Fibroblast of lung (primary cell): ENCODE results near the gene TENM4. TPM values are rescaled to one million over a fixed set of nuclear protein-coding genes. Genes with fewer than 3 reads are reported as not detected.

ENCODE experiments used
- DNase-seq, 2 donors: peaks; one replicate each; pipeline versions ENCODE4 v3.0.0 to v3.0.0-alpha.2; 2010; ENCODE audit warnings: low read depth in 2 of 2
- H2AFZ ChIP-seq: 2 replicates; pipeline ENCODE4 v1.5.1; 2012; ENCODE audit warnings: low read length, control low read depth, inconsistent platforms
- H3K27ac ChIP-seq: 2 replicates; pipeline ENCODE4 v1.5.1; 2011; ENCODE audit warnings: low read length, control low read depth; ENCODE audit not compliant: insufficient read depth
- H3K27me3 ChIP-seq: 2 replicates; pipeline ENCODE4 v1.5.1; 2011; ENCODE audit warnings: mild to moderate bottlenecking, low read length; ENCODE audit not compliant: control insufficient read depth, insufficient read depth
- H3K36me3 ChIP-seq: 2 replicates; pipeline ENCODE4 v1.5.1; 2011; ENCODE audit warnings: low read length; ENCODE audit not compliant: control insufficient read depth, insufficient read depth
- H3K4me1 ChIP-seq: 2 replicates; pipeline ENCODE4 v1.5.1; 2011; ENCODE audit warnings: low read length; ENCODE audit not compliant: control insufficient read depth, insufficient read depth; ENCODE audit errors: extremely low read depth
- H3K4me2 ChIP-seq: 2 replicates; pipeline ENCODE4 v1.5.1; 2011; ENCODE audit warnings: low read length, control low read depth; ENCODE audit not compliant: insufficient read depth; ENCODE audit errors: extremely low read depth
- H3K4me3 ChIP-seq, 4 experiments: fragments of 200-600 bp in 1 of 4; sonication (generic) in 1 of 4; replicated peaks in 1 of 4; 2 replicates each; pipeline ENCODE4 v1.5.1; 2011 to 2016; ENCODE audit warnings: low read length in 4 of 4, low read depth in 3 of 4, mild to moderate bottlenecking in 3 of 4, control low read depth in 2 of 4, inconsistent platforms in 1 of 4, mixed read lengths in 1 of 4; ENCODE audit not compliant: insufficient read depth in 1 of 4; ENCODE audit errors: control extremely low read depth in 1 of 4
- H3K79me2 ChIP-seq: 2 replicates; pipeline ENCODE4 v1.5.1; 2012; ENCODE audit warnings: mild to moderate bottlenecking, low read length, inconsistent platforms; ENCODE audit not compliant: control insufficient read depth, insufficient read depth
- H3K9ac ChIP-seq: 2 replicates; pipeline ENCODE4 v1.5.1; 2011; ENCODE audit warnings: mild to moderate bottlenecking, low read length, control low read depth; ENCODE audit not compliant: insufficient read depth
- H3K9me3 ChIP-seq: 2 replicates; pipeline ENCODE4 v1.5.1; 2012; ENCODE audit warnings: low read depth, low read length; ENCODE audit not compliant: control insufficient read depth, insufficient read depth
- H4K20me1 ChIP-seq: 2 replicates; pipeline ENCODE4 v1.5.1; 2011; ENCODE audit warnings: low read length; ENCODE audit not compliant: control insufficient read depth, insufficient read depth; ENCODE audit errors: extremely low read depth
- EZH2 ChIP-seq: IDR thresholded peaks from 2 replicates; pipeline ENCODE4 v1.5.1; 2012; ENCODE audit warnings: low read length, control low read depth, mild to moderate bottlenecking; ENCODE audit errors: missing control alignments
- polyA plus RNA-seq, 2 donors: library from polyadenylated mRNA; depleted of rRNA in 1 of 2; stranded (reverse) in 1 of 2; unstranded in 1 of 2; fragments of >200 nt; gene quantifications; 2 replicates each; pipeline ENCODE4 v1.2.1, GENCODE V29; 2011 to 2012; ENCODE audit warnings: missing spikeins in 1 of 2
- total RNA-seq: library from RNA; depleted of rRNA; stranded (reverse); fragments of >200 nt; gene quantifications from 2 replicates; pipeline ENCODE4 v1.2.1, GENCODE V29; 2014
- TF ChIP-seq, protein P1 (sequence below), 2 donors: IDR thresholded peaks in 1 of 2; conservative IDR thresholded peaks in 1 of 2; 1 replicate in 1 of 2; 2 replicates in 1 of 2; pipeline ENCODE4 v1.5.1; 2011 to 2012; ENCODE audit warnings: low read length in 2 of 2, control low read depth in 1 of 2, inconsistent platforms in 1 of 2, low read depth in 1 of 2, mild to moderate bottlenecking in 1 of 2

The TENM4 gene
- total and polyA plus RNA-seq, 2 donors (not counting 1 experiment from before 2014, with no cell fraction given): 4.6 to 48.4 TPM

DNA sequence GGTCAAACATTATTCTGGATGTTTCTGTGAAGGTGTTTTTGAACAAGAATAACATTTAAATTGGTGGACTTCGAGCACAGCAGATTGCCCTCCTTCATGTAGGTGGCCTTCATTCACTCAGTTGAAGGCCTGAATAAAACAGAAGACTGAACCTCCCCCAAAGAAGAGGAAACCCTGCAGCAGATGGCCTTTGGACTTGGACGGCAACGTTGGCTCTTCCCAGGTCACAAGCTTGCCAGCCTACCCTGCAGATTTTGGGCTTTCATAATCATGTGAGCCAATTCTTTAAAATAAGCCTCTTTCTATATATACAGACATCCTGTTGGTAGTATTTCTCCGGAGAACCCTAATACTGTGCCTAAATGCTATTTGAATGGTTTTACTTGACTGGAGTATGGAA, 434.0 kb downstream of the TENM4 start:
- no peaks in the 10 kb centered on the region for H3K36me3 ChIP-seq
- H3K4me3 ChIP-seq: no peak overlapping the region
- no peak for TF ChIP-seq EZH2
- TF ChIP-seq, protein P1, sequence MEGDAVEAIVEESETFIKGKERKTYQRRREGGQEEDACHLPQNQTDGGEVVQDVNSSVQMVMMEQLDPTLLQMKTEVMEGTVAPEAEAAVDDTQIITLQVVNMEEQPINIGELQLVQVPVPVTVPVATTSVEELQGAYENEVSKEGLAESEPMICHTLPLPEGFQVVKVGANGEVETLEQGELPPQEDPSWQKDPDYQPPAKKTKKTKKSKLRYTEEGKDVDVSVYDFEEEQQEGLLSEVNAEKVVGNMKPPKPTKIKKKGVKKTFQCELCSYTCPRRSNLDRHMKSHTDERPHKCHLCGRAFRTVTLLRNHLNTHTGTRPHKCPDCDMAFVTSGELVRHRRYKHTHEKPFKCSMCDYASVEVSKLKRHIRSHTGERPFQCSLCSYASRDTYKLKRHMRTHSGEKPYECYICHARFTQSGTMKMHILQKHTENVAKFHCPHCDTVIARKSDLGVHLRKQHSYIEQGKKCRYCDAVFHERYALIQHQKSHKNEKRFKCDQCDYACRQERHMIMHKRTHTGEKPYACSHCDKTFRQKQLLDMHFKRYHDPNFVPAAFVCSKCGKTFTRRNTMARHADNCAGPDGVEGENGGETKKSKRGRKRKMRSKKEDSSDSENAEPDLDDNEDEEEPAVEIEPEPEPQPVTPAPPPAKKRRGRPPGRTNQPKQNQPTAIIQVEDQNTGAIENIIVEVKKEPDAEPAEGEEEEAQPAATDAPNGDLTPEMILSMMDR (conservative IDR thresholded peaks at IDR 0.05 in 1 of 2, IDR thresholded peaks at IDR 0.05 in 1 of 2; ENCODE audit: low read depth in 1 of 2, low read length in 2 of 2): no peak
- no peak overlapping the region for H3K9ac ChIP-seq
- H4K20me1 ChIP-seq: no peaks in the 10 kb centered on the region
- no peaks in the 10 kb centered on the region for H3K9me3 ChIP-seq
- H3K27ac ChIP-seq: no peak overlapping the region
- no peaks in the 10 kb centered on the region for H3K79me2 ChIP-seq
- H2AFZ ChIP-seq: no peak overlapping the region
- no peaks in the 10 kb centered on the region for H3K4me1 ChIP-seq
- no peak overlapping the region for H3K4me2 ChIP-seq
- DNase-seq: no peak
- H3K27me3 ChIP-seq: no peaks in the 10 kb centered on the region

DNA sequence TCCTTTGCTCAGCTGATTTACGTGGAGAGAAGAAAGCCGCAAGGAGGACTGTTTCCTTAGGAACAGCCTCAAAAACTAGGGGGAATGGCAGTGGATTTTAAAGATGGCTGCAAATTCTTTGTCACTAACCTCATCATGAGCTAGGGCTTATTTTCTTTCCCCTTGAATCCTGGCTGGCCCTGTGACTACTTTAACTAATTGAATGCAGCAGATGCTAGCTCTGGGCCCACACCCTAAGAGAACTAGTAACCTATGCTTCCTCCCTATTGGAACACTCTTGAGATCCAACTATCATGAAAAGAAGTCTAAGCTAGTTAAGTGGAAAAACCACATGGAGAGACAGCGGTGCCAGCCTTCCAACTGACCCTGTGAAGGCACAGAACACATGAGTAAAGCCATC, 444.8 kb downstream of the TENM4 start:
- Histone ChIP-seq H3K79me2 (no peaks in the 10 kb centered on the region), H4K20me1 (no peaks in the 10 kb centered on the region), H3K4me1 (no peaks in the 10 kb centered on the region), H3K36me3 (no peaks in the 10 kb centered on the region), H2AFZ (no peak overlapping the region), H3K27ac (no peak overlapping the region), H3K27me3 (no peaks in the 10 kb centered on the region), H3K4me3 (no peak overlapping the region), H3K9ac (no peak overlapping the region), H3K9me3 (no peaks in the 10 kb centered on the region), H3K4me2 (no peak overlapping the region)
- no peak for TF ChIP-seq EZH2
- TF ChIP-seq, protein P1 (conservative IDR thresholded peaks at IDR 0.05 in 1 of 2, IDR thresholded peaks at IDR 0.05 in 1 of 2; ENCODE audit: low read depth in 1 of 2, low read length in 2 of 2): no peak
- DNase-seq: no peak

DNA sequence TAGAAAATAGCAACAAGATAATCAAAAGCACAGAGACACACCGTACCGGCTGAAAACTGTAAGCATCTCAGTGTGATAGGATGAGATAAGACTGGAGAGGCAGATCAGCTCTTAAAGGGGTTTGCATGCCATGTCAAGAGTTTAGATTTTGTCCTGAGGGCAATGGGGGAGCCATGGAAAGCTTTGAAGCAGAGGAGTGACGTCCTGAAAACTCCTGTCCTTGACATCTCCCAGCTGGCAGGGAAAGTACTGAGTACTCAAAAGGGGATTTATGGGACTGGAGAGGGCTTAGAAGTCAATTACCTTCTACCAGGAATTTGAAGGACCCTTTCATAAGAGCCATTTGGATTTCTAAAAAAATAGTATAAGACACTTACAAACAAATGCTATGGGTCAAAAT, 445.7 kb downstream of the TENM4 start:
- Histone ChIP-seq H3K27ac (no peak overlapping the region), H2AFZ (no peak overlapping the region), H3K4me3 (no peak overlapping the region), H3K79me2 (no peaks in the 10 kb centered on the region), H3K27me3 (no peaks in the 10 kb centered on the region), H4K20me1 (no peaks in the 10 kb centered on the region), H3K4me2 (no peak overlapping the region), H3K9me3 (no peaks in the 10 kb centered on the region), H3K9ac (no peak overlapping the region), H3K4me1 (no peaks in the 10 kb centered on the region), H3K36me3 (no peaks in the 10 kb centered on the region)
- TF ChIP-seq, protein P1 (conservative IDR thresholded peaks at IDR 0.05 in 1 of 2, IDR thresholded peaks at IDR 0.05 in 1 of 2; ENCODE audit: low read depth in 1 of 2, low read length in 2 of 2): no peak
- no peak for TF ChIP-seq EZH2
- DNase-seq: no peak
